Hematopoietic multipotent progenitor cell treated with erythropoietin and hydrocortisone succinate and interleukin-3 and kit ligand, for 6 days (in vitro differentiated cells): ENCODE measurements around the gene TSHZ2.
"Not testable (repeated sequence)": the region's sequence is repeated elsewhere in the genome, so short reads cannot be mapped to it uniquely, and the experiment has no call there.

Experiments
- DNase-seq: peaks from one replicate; pipeline ENCODE4 v3.0.0-alpha.2; 2015

The TSHZ2 gene

DNA sequence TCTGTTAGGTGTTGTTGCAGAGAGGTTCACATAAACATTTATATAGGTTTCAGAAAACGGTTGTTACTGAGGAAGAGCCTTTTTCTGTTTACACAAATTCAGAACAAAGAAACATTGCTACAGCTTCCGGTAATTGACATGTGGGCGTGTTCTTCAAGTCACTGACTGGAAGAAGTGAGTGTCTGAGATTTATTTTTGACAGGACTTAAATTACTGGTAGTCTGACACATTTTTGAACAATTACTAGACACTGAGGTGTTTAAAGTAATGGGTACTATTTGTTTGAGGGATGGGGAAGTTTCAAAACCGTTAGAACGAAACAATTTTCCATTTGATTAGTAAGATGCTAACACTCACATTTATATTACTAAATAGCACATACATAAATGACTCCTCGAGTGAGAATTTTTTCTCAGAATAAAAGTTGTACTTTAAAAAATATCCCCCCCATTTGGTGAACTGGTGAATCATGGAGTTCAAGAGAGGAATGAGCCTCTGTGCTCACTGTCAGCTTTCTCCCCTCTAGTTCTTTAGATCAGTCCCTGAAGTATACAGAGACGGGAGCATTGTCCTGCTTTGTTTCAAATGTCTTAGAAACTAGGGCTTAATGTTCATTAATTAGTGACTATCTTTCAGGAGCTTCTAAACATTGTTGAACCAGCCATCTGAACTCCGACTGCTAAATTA, 98.7 kb downstream of the TSHZ2 start:
- DNase-seq = no peak

DNA sequence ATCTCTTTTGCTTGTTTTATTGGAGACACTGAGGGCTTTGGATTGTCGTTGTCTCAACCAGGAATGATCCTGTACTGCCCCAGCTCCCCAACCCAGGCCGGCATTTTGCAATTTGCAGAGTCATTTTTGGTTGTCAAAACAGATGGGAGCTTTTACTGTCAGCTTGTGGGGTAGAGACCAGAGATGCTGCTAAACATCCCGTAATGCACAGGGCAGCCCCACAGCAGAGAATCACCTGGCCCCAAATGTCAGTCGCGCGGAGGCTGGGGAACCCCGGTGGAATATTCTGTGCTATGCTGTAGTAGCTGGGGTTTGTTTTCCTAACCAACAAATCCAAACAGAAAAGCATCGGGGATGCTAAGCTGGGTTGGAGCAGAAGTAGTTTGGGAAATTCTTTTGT, 99.7 kb downstream of the TSHZ2 start:
- DNase-seq = no peak

DNA sequence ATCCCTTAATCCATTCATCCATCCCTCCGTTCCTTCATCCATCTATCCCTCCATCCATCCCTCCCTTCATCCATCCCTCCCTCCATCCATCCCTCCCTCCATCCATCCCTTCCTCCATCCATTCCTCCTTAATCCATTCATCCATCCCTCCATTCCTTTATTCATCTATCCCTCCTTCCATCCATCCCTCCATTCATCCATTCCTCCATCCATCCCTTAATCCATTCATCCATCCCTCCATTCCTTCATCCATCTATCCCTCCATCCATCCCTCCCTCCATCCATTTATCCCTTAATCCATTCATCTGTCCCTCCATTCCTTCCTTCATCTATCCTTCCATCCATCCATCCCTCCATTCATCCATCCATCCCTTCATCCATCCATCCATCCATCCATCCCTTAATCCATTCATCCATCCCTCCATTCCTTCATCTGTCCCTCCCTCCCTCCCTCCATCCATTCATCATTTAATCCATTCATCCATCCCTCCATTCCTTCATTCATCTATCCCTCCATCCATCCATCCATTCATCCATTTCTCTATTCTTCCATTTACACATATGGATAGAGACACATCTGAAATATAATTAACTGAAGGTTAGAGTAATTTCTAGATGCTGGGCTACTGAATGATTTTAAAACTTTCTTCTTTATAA, 100.9 kb downstream of the TSHZ2 start:
- DNase-seq = no peak

DNA sequence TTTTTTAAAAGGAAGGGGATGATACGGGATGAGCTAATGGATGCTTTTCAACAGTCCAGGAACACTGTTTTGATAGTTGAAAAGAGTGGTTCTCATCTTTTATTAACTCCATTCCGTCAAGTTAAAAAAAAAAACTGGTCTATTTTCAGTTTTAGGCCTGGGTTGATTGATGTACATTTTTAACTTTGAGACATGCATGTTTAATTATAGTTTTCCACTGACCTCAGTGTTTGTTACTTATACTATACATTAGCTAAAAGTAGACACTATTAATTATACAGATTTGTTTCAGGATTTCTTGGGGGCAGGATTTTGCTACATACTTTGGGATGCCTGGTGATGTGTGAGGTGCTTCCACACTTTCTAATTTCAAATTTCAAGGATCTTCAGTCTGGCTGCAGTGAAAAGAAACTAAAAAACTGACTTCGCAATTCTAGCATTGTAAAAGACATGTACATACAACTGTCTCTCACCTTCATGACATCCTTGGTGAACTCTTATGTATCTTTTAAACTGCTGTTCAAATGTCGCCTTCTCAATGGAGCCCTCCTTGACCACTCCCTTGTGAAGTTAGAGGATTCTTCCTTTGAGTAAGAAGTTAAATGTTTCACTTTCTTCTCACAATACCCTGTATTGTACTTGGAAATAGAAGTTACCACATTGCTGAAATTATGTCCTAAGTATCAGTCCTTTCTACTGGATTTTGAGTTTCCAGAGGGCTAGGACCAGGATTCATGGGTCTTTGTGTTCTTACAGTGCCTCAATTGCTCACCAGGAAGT, 101.7 kb downstream of the TSHZ2 start:
- no peak for DNase-seq

DNA sequence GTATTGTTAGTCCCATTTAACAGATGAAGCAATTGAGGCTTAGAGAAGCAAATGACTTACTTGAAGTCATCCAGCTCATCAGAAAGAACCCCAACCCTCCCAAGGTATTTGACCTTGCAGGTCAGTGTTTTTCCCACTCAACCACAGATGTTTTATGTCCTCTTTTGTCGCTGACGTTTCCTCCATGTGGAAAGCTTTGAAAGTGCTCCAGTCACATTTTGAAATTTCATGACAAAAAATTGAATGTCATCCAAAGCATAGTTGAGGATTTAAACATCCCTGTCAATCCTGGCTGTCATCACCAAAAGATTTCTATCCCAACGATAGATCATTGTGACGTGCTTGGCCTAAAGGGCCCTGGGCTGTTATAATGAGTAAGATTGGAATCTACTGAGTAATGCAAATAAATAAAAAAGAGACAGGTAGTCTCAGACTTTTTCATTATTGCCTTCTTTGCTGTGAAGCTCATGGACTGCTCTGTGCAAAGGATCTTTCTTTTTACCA, 102.7 kb downstream of the TSHZ2 start:
- DNase-seq = no peak

DNA sequence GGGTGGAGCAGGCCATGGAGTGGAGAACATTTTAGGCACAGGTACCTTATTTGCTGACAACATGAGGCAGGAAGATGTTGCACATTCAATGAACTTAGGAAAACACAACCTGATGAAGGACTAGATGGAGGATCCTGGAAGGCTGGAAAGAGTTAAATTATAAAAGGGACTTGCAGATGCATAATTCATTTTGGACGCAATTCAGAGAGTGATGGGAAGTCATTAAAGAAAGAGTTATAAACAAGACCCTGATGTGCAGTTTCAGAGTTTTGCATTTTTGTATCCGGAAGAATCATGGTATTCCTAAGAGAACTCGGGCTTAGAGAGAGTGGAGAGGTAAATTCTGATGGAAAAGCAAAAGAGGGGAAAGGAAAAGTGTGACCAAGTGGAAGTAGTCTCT, 104.5 kb downstream of the TSHZ2 start:
- DNase-seq = no peak

DNA sequence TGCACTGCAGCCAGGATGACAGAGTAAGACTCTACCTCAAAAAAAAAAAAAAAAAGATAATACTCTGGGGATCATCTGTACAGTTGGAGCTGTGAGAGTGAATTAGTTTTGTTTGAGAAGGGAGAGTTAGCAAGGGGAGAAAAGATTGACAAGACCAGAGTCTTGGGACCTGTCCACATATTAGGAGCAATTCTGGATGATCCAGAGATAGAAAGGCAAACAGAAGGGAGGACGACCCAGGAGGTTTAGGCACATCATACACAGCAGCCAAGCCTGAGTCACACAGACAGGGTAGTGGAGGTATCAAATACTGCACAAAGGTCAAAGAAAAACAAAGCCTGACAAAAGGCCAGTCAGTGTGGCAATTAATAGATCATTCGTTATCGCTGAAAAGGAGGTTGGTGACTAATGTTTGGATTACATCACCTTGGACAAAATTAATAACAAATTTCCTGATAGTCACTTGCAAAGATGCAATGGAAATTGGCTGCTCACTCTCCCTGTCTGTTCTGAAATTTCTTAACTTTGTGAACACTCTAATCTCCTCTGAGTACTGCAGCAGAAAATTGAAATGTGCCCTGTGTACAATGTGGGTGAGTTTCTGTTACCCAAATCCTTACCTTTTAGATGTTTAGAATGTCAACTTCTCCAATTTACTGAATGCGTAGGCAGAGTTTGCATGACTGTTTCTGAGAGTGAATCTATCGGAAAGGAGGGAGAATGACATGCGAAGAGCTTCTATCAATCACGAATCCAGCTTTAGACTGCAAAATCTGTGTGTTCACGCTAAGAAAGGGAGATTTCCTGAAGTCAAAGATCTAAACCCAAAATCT, 105.4 kb downstream of the TSHZ2 start:
- DNase-seq = no peak

DNA sequence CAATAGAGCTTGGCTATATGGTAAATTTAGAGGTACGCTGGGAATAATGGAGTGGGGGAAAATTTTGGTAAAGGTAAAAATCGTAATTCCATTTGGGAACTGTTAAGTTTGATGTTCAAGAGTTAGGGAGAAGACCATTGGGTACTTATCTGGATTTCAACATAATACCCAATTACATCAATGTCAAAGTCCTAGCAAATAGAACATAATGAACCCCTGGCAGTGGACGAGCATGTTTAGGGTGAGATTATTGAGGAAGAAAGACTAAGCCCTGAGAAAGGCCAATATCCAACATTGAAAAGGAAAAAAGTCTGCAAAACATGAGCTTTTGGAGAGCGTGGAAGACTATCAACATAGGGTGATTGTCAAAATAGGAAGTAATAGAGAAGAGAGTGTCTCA, 106.6 kb downstream of the TSHZ2 start:
- no peak for DNase-seq

DNA sequence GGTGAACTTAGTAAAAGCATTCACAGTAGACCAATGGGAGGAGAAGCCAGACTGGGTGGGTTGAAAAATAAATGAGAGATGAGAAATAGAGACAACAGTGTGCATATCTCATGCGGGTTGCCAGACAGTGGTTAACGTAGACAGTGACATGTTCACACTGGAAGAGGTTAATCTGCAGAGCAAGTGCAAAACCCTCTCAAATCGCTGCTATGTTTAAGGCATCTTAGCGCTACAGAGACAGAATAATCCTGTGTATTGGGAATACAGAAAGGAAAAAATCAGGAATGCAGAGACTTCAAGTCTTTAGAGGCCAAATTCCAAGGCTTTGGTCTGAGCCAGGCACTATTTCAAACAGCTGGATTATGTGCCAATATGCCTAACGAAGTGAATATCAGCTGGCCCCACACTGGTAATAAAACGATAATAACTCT, 107.1 kb downstream of the TSHZ2 start:
- DNase-seq = no peak

DNA sequence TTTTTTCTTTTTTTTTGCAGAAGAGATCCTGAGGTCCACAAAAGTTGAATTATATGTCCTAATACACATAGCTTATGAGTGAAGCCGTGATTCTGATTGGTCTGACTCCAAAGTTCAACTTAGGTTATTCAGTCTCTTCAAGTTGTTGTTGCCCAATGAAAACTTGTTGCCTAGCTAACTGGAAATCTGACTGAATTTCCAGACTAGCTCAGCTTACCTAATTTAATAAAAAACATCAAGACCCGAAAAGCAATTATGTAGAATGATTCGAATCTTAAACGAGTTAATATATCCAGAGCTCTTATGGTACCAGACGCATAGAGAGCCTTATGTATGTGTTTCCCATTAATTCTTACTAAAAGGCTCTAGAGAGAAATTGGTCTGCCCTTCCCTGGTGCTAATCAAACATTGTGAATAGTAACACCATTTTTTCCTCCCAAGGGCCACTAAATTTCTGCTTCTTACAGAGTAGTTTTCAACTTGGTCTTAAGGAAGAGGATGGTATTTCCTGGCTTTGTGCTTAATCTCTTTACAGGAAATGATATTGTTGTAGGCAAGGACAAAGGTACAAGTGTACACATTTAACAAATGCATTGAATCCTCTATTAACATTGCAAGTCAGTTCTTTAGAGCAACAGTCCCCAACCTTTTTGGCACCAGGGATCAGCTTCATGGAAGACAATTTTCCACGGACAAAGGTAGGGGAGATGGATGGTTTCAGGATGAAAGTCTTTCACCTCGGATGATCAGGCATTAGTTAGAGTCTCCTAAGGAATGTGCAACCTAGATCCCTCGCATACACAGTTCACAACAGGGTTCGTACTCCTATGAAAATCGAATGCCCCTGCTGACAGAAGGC, 107.9 kb downstream of the TSHZ2 start:
- DNase-seq = no peak

DNA sequence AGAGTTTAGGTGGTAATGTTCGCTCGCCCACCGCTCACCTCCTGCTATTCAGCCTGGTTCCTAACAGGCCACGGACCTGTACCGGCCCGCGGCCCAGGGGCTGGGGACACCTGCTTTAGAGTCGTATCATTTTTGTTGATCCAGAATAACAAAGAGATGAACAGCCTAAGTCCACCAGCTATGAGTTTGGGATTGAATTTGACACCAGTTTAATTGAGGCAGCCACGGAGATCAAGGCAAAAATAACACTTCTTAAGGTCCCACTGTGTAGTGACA, 108.5 kb downstream of the TSHZ2 start:
- no peak for DNase-seq

DNA sequence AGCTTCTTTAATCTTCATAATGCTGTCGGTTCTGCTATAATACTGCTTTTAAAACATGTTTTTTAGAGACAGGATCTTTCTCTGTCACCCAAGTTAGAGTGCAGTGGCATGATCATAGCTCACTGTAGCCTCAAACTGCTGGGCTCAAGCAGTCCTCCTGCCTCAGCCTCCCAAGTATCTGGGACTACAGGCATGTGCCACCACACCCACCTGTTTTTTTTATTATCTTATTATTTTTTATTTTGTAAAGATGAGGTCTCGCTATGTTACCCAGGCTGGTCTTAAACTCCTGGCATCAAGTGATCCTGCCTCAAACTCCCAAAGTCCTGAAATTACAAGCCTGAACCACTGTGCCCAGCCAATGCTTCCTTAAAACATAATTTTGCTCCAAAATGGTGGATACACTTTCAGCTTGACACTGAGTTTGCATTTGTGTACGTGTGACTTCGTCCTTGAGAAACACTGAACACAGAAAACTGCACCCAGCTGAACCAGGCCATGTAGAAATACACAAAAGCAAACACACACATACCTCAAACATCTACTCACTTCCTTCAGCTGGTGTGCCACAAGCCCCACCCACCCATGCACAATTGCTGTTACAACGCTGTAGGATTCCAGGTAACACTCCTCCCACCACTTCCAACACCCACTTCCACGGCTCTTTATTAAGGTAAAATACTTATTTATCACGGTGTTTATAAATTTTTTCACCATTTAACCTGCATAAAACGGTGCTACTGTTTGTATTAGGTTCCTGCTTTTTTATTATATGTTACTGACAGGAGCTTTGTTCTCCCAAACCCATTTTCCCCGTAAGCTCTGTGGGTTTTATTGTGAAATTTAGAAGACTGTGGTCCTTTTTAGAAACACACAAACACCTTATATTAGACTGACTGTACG, 109.1 kb downstream of the TSHZ2 start:
- DNase-seq = no peak

DNA sequence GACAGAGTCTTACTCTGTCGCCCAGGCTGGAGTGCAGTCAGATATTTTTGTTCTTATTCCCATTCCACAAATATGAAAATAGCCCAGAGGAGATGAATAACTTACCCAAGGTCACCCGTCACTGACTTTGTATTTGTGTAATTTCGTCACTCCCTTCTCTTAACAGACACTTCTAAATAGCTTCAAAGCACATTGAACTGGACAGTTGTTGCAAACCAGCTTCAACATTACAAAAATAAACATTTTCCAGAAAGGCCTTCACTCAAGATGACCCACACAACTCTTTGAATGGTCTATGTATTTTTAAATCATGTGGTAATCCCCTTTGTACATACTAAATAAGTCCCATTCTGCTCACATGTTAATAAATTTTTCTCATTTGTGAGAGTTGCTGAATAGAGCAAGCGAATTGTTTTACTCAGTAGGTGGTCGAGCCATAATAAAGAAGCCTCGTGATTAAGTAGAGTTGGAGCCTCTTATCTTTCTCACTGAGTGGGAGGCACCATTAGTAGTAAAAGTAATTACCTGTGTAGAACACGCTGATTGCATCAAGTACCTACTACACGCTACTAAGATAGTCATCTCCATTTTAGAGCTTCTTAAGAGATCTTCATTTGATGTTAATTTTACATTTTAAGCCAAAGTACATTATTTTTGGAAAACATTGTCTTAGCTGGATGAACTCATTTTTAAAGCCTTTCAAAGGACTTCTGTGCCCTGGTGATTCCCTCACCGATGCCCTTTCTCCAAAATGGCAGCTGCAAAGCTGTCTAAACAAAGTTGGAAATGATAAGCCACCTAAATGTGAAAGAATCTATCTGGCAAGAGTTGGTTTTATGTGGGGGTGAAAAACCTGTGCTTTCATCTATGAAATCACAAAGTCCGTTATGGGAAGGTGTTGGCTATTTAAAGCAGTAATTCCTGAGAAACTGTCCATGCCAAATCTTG, 110.0 kb downstream of the TSHZ2 start:
- DNase-seq = no peak

DNA sequence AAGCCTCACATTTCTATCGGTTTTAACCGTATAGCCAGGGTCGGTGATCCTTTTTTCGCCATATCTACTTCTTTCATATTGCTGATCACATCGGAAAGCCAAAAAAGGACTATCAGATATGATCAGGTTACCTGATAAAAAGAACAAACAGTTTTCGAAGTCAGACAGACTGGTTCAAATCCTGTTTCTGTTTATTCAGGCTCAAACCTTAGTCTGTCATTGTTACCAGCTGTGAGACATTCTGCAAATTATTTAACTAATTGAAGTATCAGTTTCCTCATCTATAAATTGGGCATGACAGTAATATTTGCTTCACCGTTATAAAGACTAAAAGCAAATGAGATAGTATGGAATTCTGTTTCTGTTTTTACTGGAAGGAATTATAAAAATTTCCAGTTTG, 111.3 kb downstream of the TSHZ2 start:
- no peak for DNase-seq

DNA sequence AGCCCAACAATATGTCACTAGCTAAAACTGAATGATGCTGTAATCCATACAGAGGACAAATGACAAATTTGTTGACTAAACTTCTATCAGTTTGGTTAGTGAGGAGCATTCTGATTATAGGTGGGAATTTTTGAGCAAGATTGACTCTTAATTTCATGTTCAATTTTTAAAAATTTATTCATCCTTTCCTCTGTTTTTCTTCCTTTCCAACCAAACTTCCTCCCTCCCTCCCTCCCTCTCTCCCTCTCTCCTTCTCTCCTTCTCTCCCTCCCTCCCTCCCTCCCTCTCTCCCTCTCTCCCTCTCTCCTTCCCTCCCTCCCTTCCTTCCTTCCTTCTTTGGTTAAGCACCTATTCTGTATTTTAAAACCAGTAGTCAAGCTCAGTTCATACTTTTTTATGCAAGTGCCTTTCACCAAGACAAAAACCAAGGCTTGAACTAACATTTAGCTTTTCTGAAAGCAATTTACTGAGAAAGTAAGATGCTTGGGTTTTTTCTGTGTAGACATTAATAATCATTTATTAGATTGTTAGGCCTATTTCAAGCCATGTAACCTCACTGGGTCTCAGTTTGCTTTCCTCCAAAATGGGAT, 112.3 kb downstream of the TSHZ2 start:
- DNase-seq = no peak

DNA sequence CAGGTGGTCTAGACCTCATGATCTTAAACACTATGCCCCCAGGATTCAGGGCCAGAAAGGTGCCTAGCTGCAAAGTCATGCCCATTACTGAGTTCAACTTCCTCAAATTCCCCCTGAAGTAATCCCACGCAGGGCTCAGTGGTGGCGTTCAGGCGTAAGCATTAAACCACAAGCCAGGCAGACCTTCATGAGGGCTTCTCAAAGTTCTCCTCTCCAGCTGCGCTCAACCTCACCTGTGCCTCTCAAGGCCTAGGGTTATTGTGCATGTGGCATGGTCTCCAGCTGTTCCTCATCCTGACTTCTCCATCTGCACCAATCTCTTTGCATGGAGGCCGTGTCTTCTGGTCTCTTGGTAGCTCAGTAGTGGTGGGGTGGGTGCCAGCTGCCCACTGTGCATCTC, 113.6 kb downstream of the TSHZ2 start:
- no peak for DNase-seq

DNA sequence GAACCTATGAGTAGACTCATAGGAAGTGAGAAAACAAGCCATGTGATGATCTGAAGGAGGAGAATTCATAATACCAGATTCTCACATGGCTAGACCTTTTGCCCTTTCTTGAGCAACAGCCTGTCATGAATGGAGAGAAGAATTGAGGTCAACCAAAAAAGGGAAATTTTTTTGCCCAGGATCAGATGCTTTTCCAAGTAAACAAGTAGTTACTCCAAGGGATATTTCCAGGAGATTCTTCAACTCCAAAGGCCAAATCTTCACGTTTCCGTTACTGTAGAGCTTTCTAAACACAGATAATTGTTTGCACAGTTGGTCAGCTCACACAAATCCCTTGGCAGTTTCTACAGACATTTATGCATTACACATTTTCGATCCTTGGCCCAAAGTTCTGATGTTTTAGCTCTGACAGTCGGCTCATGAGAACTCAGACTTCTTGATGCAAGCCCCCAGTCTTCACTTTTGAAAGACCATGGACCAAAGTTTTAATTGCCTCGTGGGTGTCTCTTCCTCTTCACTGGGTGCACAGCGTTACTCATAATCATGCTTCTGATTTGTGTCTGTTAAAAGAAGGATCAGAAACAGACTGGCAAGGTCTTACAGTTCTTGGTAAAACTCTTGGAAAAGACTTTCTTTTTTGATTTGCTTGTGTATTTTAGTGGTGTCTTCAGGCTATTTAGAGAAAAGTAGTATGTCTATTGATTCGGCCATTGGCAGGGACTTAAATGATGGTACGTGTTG, 115.0 kb downstream of the TSHZ2 start:
- DNase-seq = no peak

DNA sequence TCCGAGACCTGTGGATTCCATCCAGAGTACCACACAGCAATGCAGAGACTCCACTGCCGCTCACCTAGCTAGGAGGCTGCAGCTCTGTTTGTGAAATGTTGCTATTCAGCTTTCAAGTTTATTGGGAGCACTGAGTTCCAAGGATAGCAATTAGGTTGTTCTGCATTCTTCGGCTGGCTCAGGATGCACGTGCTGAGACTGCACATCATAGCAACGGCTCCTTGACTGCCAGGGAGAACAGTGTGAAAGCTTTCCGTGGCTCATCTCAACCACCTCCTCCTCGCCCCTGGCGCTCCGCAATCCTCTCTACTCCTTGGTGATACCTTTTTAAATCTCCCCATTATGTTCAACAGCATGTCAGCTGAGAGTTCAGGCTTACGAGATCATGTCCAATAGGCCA, 116.6 kb downstream of the TSHZ2 start:
- no peak for DNase-seq

DNA sequence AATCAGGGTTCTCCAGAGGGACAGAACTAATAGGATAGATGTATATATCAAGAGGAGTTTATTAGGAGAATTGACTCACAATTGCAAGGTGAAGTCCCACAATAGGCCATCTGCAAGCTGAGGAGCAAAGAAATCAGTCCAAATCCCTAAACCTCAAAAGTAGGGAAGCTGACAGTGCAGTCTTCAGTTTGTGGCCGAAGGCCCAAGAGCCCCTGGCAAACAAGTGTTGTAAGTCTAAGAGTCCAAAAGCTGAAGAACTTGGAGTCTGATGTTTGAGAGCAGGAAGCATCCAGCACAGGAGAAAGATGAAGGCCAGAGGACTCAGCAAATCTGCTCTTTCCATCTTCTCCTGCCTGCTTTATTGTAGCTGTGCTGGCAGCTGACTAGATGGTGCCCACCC, 117.7 kb downstream of the TSHZ2 start:
- DNase-seq = not testable (repeated sequence)
